CD14-positive monocyte (primary cell): ENCODE data around the gene EBF3. TPM values are rescaled to one million over a fixed set of nuclear protein-coding genes. Genes with fewer than 3 reads are reported as not detected.

Experiments used
- DNase-seq, 3 donors: peaks; one replicate each; pipeline ENCODE4 v3.0.0-alpha.2; 2011 to 2022
- H2AFZ ChIP-seq: 2 replicates; pipeline ENCODE4 v1.6.0; 2012; ENCODE audit warnings: mild to moderate bottlenecking, low read depth, low read length, inconsistent platforms; ENCODE audit not compliant: insufficient read depth, poor library complexity, severe bottlenecking
- H3K27ac ChIP-seq, 2 donors: 1 replicate in 1 of 2; 2 replicates in 1 of 2; pipeline ENCODE4 v1.5.1; 2012 to 2013; ENCODE audit warnings: low read length in 2 of 2, control low read depth in 1 of 2, inconsistent platforms in 1 of 2, low read depth in 1 of 2, mild to moderate bottlenecking in 1 of 2
- H3K27me3 ChIP-seq, 2 donors: one replicate each; pipeline versions ENCODE4 v1.6.0 to v1.6.1; 2011 to 2013; ENCODE audit warnings: low read length in 2 of 2; ENCODE audit not compliant: control insufficient read depth in 2 of 2, insufficient read depth in 2 of 2
- H3K36me3 ChIP-seq, 2 donors: replicated peaks in 1 of 2; 1 replicate in 1 of 2; 2 replicates in 1 of 2; pipeline versions ENCODE4 v1.5.1 to v1.6.1; 2012 to 2013; ENCODE audit warnings: low read length in 2 of 2, control low read depth in 1 of 2, inconsistent platforms in 1 of 2, mild to moderate bottlenecking in 1 of 2; ENCODE audit not compliant: insufficient read depth in 2 of 2, control insufficient read depth in 1 of 2
- H3K4me1 ChIP-seq, 2 donors: 1 replicate in 1 of 2; 2 replicates in 1 of 2; pipeline versions ENCODE4 v1.5.1 to v1.6.1; 2012 to 2013; ENCODE audit warnings: low read length in 2 of 2, control low read depth in 1 of 2, inconsistent platforms in 1 of 2, mild to moderate bottlenecking in 1 of 2, moderate library complexity in 1 of 2; ENCODE audit not compliant: insufficient read depth in 2 of 2, control insufficient read depth in 1 of 2
- H3K4me2 ChIP-seq: replicated peaks from 2 replicates; pipeline ENCODE3; 2012; ENCODE audit warnings: low read length, moderate library complexity, mild to moderate bottlenecking; ENCODE audit not compliant: poor library complexity, severe bottlenecking; ENCODE audit errors: extremely low read depth
- H3K4me3 ChIP-seq, 3 experiments: fragments of 200-600 bp in 1 of 3; sonication (generic) in 1 of 3; replicated peaks in 1 of 3; 1 replicate in 2 of 3; 2 replicates in 1 of 3; pipeline ENCODE4 v1.5.1; 2011 to 2013; ENCODE audit warnings: low read length in 3 of 3, mild to moderate bottlenecking in 3 of 3, control low read depth in 2 of 3, low read depth in 2 of 3, inconsistent platforms in 1 of 3, moderate library complexity in 1 of 3
- H3K79me2 ChIP-seq: 2 replicates; pipeline ENCODE4 v1.6.0; 2012; ENCODE audit warnings: mild to moderate bottlenecking, control low read depth, inconsistent platforms, low read length, moderate library complexity; ENCODE audit not compliant: insufficient read depth
- H3K9ac ChIP-seq: 2 replicates; pipeline ENCODE4 v1.6.0; 2017; ENCODE audit warnings: low read length, mild to moderate bottlenecking; ENCODE audit not compliant: insufficient read depth, poor library complexity, severe bottlenecking
- H3K9me3 ChIP-seq, 2 donors: replicated peaks in 1 of 2; 1 replicate in 1 of 2; 2 replicates in 1 of 2; pipeline versions ENCODE4 v1.5.1 to v1.6.1; 2012 to 2013; ENCODE audit warnings: low read length in 2 of 2, control low read depth in 1 of 2; ENCODE audit not compliant: control insufficient read depth in 1 of 2, insufficient read depth in 1 of 2
- H4K20me1 ChIP-seq: 2 replicates; pipeline ENCODE4 v1.6.0; 2012; ENCODE audit warnings: mild to moderate bottlenecking, low read length, control low read depth, moderate library complexity; ENCODE audit not compliant: insufficient read depth
- H3K27ac Mint-ChIP-seq, 7 donors: one replicate each; pipeline ENCODE4 v1.8.0; 2020; ENCODE audit warnings: mild to moderate bottlenecking in 7 of 7, mixed read lengths in 7 of 7, moderate library complexity in 6 of 7, inconsistent platforms in 2 of 7
- H3K27me3 Mint-ChIP-seq, 3 donors: one replicate each; pipeline ENCODE4 v1.8.0; 2021 to 2022; ENCODE audit warnings: low read depth in 3 of 3, mild to moderate bottlenecking in 3 of 3, mixed read lengths in 3 of 3, moderate library complexity in 3 of 3, inconsistent platforms in 1 of 3
- H3K36me3 Mint-ChIP-seq, 2 donors: one replicate each; pipeline ENCODE4 v1.8.0; 2020; ENCODE audit warnings: mixed read lengths in 2 of 2, inconsistent platforms in 1 of 2, mild to moderate bottlenecking in 1 of 2
- H3K4me1 Mint-ChIP-seq: one replicate; pipeline ENCODE4 v1.8.0; 2020; ENCODE audit warnings: mild to moderate bottlenecking, mixed read lengths
- H3K4me3 Mint-ChIP-seq, 2 donors: one replicate each; pipeline ENCODE4 v1.8.0; 2020; ENCODE audit warnings: mild to moderate bottlenecking in 2 of 2, mixed read lengths in 2 of 2, moderate library complexity in 1 of 2
- H3K9me3 Mint-ChIP-seq, 7 donors: one replicate each; pipeline ENCODE4 v1.8.0; 2020 to 2022; ENCODE audit warnings: mixed read lengths in 7 of 7, mild to moderate bottlenecking in 6 of 7, moderate library complexity in 6 of 7, inconsistent platforms in 2 of 7
- WGBS: methylation state at CpG from one replicate; pipeline ENCODE4 v1.1.5; 2013; ENCODE audit warnings: missing lambda C conversion rate; ENCODE audit not compliant: insufficient coverage; 5-methylcytosine and 5-hydroxymethylcytosine counted together
- intact Hi-C, 2 donors: fragments of 100-400 bp; cut with micrococcal nuclease; formaldehyde crosslinking; loops; one replicate each; pipeline versions ENCODE4 v1.15.0 to v1.15.1; 2023
- polyA plus RNA-seq, 3 donors: library from polyadenylated mRNA; depleted of rRNA in 1 of 3; unstranded in 2 of 3; stranded (reverse) in 1 of 3; fragments of 300-500 nt in 2 of 3; fragments of >200 nt in 1 of 3; fragmentation: Illumina TruSeq in 2 of 3; gene quantifications; 1 replicate in 2 of 3; 2 replicates in 1 of 3; pipeline ENCODE4 v1.2.3, GENCODE V29; 2012 to 2021
- TF ChIP-seq, protein P1 (sequence below): fragments of 200-600 bp; IDR thresholded peaks from one replicate; pipeline ENCODE4 v1.8.0; 2022; ENCODE audit warnings: antibody characterized with exemption, mild to moderate bottlenecking

Gene EBF3
- polyA plus RNA-seq, 3 donors, result not detected

DNA sequence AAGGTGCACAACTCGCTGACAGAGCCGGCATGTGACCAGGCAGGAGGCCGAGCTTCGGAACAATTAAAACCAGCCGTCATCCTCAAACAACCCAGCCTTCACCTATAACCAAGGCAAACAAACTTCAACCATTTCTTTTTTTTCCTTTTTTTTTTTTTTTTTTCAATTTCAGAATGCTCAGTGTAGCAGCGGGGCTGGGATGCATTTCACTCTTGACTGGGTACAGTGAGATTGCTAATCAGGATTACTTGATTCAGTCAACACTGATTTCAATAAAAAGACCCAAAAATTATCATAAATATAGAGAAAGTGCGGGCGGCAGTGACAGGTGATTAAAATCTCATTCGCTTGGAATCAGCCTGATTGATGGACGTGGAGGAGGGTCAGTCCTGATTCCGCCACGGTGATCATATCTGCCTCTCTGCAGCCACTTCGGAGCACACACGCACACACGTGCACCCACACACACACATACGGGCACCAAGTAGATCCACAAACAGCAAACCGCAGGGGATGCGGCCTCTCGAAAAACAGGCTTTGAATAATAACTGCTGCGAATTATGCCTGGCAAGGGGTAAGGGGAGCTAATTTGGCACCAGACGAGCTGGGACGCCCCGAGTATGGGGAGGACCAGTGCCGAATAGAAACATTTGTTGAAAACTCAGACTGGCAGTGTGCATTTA is 31.2 kb downstream of the EBF3 start:
- H3K27me3 Mint-ChIP-seq, result peaks cover 0 to 7% (median 5%) of the 10 kb centered on the region in 3 donors

DNA sequence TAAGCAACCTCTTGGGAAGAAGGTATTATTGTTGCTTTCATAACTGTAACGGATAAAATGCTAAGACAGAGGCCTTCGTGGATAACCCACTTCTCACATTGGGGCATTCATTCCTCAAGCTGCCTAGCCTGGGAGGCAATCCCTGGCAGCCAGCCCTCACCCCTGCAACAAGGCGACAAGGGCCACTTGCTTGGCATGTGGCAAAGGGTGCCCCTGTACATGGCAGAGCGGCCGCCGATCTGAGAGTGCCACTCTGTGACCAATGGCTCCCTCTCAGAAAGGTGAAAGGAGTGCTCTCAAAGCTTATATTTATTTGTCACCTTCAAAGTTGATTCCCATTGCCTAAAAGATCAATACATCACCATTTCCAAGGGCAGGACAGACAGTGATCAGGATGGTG is 31.9 kb downstream of the EBF3 start:
- H3K9me3 ChIP-seq, result no peaks in the 10 kb centered on the region
- no peaks in the 10 kb centered on the region for H3K79me2 ChIP-seq
- H4K20me1 ChIP-seq, result no peaks in the 10 kb centered on the region
- H3K36me3 ChIP-seq, result no peaks in the 10 kb centered on the region
- H3K4me3 Mint-ChIP-seq, result no peak overlapping the region
- no peak overlapping the region for H3K27ac ChIP-seq
- no peaks in the 10 kb centered on the region for H3K9me3 Mint-ChIP-seq
- H3K27me3 Mint-ChIP-seq, result peaks cover 0 to 8% (median 5%) of the 10 kb centered on the region in 3 donors
- H3K4me1 Mint-ChIP-seq, result no peaks in the 10 kb centered on the region
- H3K4me3 ChIP-seq, result no peak overlapping the region
- no peak overlapping the region for H3K27ac Mint-ChIP-seq
- WGBS, result 100% methylated on average over 3 of the region's 6 CpGs
- H3K4me2 ChIP-seq, result no peak overlapping the region
- TF ChIP-seq, protein P1, sequence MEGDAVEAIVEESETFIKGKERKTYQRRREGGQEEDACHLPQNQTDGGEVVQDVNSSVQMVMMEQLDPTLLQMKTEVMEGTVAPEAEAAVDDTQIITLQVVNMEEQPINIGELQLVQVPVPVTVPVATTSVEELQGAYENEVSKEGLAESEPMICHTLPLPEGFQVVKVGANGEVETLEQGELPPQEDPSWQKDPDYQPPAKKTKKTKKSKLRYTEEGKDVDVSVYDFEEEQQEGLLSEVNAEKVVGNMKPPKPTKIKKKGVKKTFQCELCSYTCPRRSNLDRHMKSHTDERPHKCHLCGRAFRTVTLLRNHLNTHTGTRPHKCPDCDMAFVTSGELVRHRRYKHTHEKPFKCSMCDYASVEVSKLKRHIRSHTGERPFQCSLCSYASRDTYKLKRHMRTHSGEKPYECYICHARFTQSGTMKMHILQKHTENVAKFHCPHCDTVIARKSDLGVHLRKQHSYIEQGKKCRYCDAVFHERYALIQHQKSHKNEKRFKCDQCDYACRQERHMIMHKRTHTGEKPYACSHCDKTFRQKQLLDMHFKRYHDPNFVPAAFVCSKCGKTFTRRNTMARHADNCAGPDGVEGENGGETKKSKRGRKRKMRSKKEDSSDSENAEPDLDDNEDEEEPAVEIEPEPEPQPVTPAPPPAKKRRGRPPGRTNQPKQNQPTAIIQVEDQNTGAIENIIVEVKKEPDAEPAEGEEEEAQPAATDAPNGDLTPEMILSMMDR, result no peak
- H3K4me1 ChIP-seq, result no peaks in the 10 kb centered on the region
- intact Hi-C loops, result no loop called here
- DNase-seq, result no peak
- no peak overlapping the region for H3K9ac ChIP-seq
- no peak overlapping the region for H2AFZ ChIP-seq
- H3K36me3 Mint-ChIP-seq, result no peaks in the 10 kb centered on the region
- no peaks in the 10 kb centered on the region for H3K27me3 ChIP-seq

More for the DNA sequence above, 31.2 kb downstream of the EBF3 start:
- H3K36me3 ChIP-seq, result no peaks in the 10 kb centered on the region
- no peaks in the 10 kb centered on the region for H3K27me3 ChIP-seq
- Mint-ChIP-seq H3K36me3 (no peaks in the 10 kb centered on the region), H3K27ac (no peak overlapping the region), H3K4me3 (no peak overlapping the region), H3K9me3 (no peaks in the 10 kb centered on the region), H3K4me1 (no peaks in the 10 kb centered on the region)
- no peak overlapping the region for H3K27ac ChIP-seq
- DNase-seq, result no peak
- H3K79me2 ChIP-seq, result no peaks in the 10 kb centered on the region
- 91% methylated on average over 20 of the region's 24 CpGs for WGBS
- no peak overlapping the region for H3K4me2 ChIP-seq
- H3K9ac ChIP-seq, result no peak overlapping the region
- H4K20me1 ChIP-seq, result no peaks in the 10 kb centered on the region
- no peak overlapping the region for H2AFZ ChIP-seq
- H3K9me3 ChIP-seq, result no peaks in the 10 kb centered on the region
- TF ChIP-seq, protein P1, result no peak
- no peaks in the 10 kb centered on the region for H3K4me1 ChIP-seq
- no peak overlapping the region for H3K4me3 ChIP-seq
- intact Hi-C loops, result no loop called here
